Measurements from ENCODE around the gene ZSWIM8. TPM values are rescaled to one million over a fixed set of nuclear protein-coding genes. Genes with fewer than 3 reads are reported as not detected.
"Not testable (repeated sequence)": the region's sequence is repeated elsewhere in the genome, so short reads cannot be mapped to it uniquely, and the experiment has no call there.

Gene ZSWIM8
- total RNA-seq, 2 donors from 2014 or later = 37.6 to 63.2 TPM

GRCh38 chr10:73789659-73790055 is 4.3 kb downstream of the ZSWIM8 start:
- Histone ChIP-seq H3K9me3 (no peaks in the 10 kb centered on the region), H3K27ac (no peak overlapping the region), H3K4me1 (peaks cover 0 to 27% of the 10 kb centered on the region in 2 donors), H3K27me3 (no peaks in the 10 kb centered on the region), H3K36me3 (peaks cover 59% of the 10 kb centered on the region), H3K4me3 (no peak overlapping the region)
- no peak for DNase-seq (ENCODE audit: low spot score)
- no peak for TF ChIP-seq CTCF (IDR thresholded peaks at IDR 0.05)

- H3K4me1 ChIP-seq = peaks cover 0 to 24% of the 10 kb centered on the region in 2 donors
- no peak overlapping the region for H3K27ac ChIP-seq
- no peaks in the 10 kb centered on the region for H3K9me3 ChIP-seq
- no peak for DNase-seq (ENCODE audit: low spot score)
- no peaks in the 10 kb centered on the region for H3K27me3 ChIP-seq
- H3K36me3 ChIP-seq = peaks cover 73% of the 10 kb centered on the region
- no peak overlapping the region for H3K4me3 ChIP-seq
- no peak for TF ChIP-seq CTCF (IDR thresholded peaks at IDR 0.05)
These were observed 5.7 kb downstream of the ZSWIM8 start for GRCh38 chr10:73790886-73791625.

- no peak for TF ChIP-seq CTCF (IDR thresholded peaks at IDR 0.05)
- Histone ChIP-seq H3K36me3 (peaks cover 81% of the 10 kb centered on the region), H3K4me3 (no peak overlapping the region), H3K9me3 (no peaks in the 10 kb centered on the region), H3K27me3 (no peaks in the 10 kb centered on the region), H3K27ac (no peak overlapping the region), H3K4me1 (peaks cover 0 to 16% of the 10 kb centered on the region in 2 donors)
- DNase-seq (ENCODE audit: low spot score) = no peak
These were observed 6.5 kb downstream of the ZSWIM8 start for GRCh38 chr10:73791871-73792400.

- Histone ChIP-seq H3K27me3 (no peaks in the 10 kb centered on the region), H3K9me3 (no peaks in the 10 kb centered on the region), H3K36me3 (peaks cover 97% of the 10 kb centered on the region), H3K27ac (no peak overlapping the region), H3K4me3 (no peak overlapping the region), H3K4me1 (peaks cover 0 to under 1% of the 10 kb centered on the region in 2 donors)
- no peak for TF ChIP-seq CTCF (IDR thresholded peaks at IDR 0.05)
- no peak for DNase-seq (ENCODE audit: low spot score)
These were observed 8.1 kb downstream of the ZSWIM8 start for GRCh38 chr10:73793456-73793855.

- not testable (repeated sequence) for H3K9me3 ChIP-seq; H3K27me3 ChIP-seq; H3K27ac ChIP-seq; DNase-seq (ENCODE audit: low spot score); H3K4me3 ChIP-seq; H3K4me1 ChIP-seq
- H3K36me3 ChIP-seq = peaks cover 93% of the 10 kb centered on the region
These were observed 10.1 kb downstream of the ZSWIM8 start for GRCh38 chr10:73795491-73795890.

- not testable (repeated sequence) for H3K9me3 ChIP-seq; H3K27me3 ChIP-seq; H3K4me3 ChIP-seq; DNase-seq (ENCODE audit: low spot score); H3K27ac ChIP-seq; H3K4me1 ChIP-seq
- peaks cover 93% of the 10 kb centered on the region for H3K36me3 ChIP-seq
These were observed 10.6 kb downstream of the ZSWIM8 start for GRCh38 chr10:73796035-73796434.

- H3K27ac ChIP-seq = no peak overlapping the region
- no peaks in the 10 kb centered on the region for H3K9me3 ChIP-seq
- peaks cover 93% of the 10 kb centered on the region for H3K36me3 ChIP-seq
- no peak for TF ChIP-seq CTCF (IDR thresholded peaks at IDR 0.05)
- H3K4me3 ChIP-seq = no peak overlapping the region
- no peak for DNase-seq (ENCODE audit: low spot score)
- H3K4me1 ChIP-seq = no peaks in the 10 kb centered on the region
- no peaks in the 10 kb centered on the region for H3K27me3 ChIP-seq
These were observed 11.4 kb downstream of the ZSWIM8 start for GRCh38 chr10:73796766-73797165.

Data from right atrium auricular region (tissue), 2 donors.